Stomach (tissue), 9 donors: ENCODE data around the gene RCN2. TPM values are rescaled to one million over a fixed set of nuclear protein-coding genes. Genes with fewer than 3 reads are reported as not detected.

Source experiments
- DNase-seq, 2 donors: peaks; one replicate each; pipeline versions ENCODE4 v3.0.0 to v3.0.0-alpha.2; 2013 to 2019
- H3K27ac ChIP-seq, 5 donors: fragments of 200-600 bp in 4 of 5; sonication (generic) in 4 of 5; one replicate each; pipeline ENCODE4 v1.5.1; 2013 to 2019; ENCODE audit warnings: mild to moderate bottlenecking in 1 of 5, moderate library complexity in 1 of 5
- H3K27me3 ChIP-seq, 3 donors: fragments of 200-600 bp; sonication (generic); one replicate each; pipeline ENCODE4 v1.5.1; 2017 to 2019; ENCODE audit warnings: mixed run types in 1 of 3
- H3K36me3 ChIP-seq, 4 donors: fragments of 200-600 bp; sonication (generic); 1 replicate in 3 of 4; 2 replicates in 1 of 4; pipeline ENCODE4 v1.5.1; 2016 to 2019
- H3K4me1 ChIP-seq, 4 donors: fragments of 200-600 bp; sonication (generic); one replicate each; pipeline ENCODE4 v1.5.1; 2016 to 2019
- H3K4me3 ChIP-seq, 4 donors: fragments of 200-600 bp; sonication (generic) in 3 of 4; one replicate each; pipeline ENCODE4 v1.5.1; 2016 to 2019; ENCODE audit warnings: mild to moderate bottlenecking in 1 of 4
- H3K9me3 ChIP-seq, 4 donors: fragments of 200-600 bp; sonication (generic); one replicate each; pipeline ENCODE4 v1.5.1; 2016 to 2019
- EP300 ChIP-seq: sonication (generic); formaldehyde crosslinking; IDR thresholded peaks from one replicate; pipeline ENCODE4 v1.6.1; 2017; ENCODE audit warnings: antibody characterized with exemption
- POLR2A ChIP-seq, 4 donors: fragments of 450-650 bp; IDR thresholded peaks; one replicate each; pipeline ENCODE4 v1.6.1; 2016; ENCODE audit warnings: antibody characterized with exemption in 4 of 4, control low read depth in 2 of 4, mild to moderate bottlenecking in 1 of 4, moderate library complexity in 1 of 4
- POLR2AphosphoS5 ChIP-seq, 3 donors: sonication (generic); formaldehyde crosslinking; IDR thresholded peaks; one replicate each; pipeline ENCODE4 v1.6.1; 2016; ENCODE audit warnings: antibody characterized with exemption in 3 of 3
- WGBS, 5 donors: extraction: QIAGEN DNeasy Blood & Tissue Kit in 3 of 5; methylation state at CpG; one replicate each; pipeline versions ENCODE4 v1.1.5 to v1.1.7; 2013 to 2018; 5-methylcytosine and 5-hydroxymethylcytosine counted together
- intact Hi-C: fragments of 100-400 bp; cut with DNase I; formaldehyde crosslinking; loops from one replicate; pipeline ENCODE4 v1.15.1; 2023; ENCODE audit warnings: low total_unique reads
- polyA plus RNA-seq, 3 donors: library from polyadenylated mRNA; stranded (reverse); fragments of 200-250 nt; gene quantifications; one replicate each; pipeline ENCODE4 v1.2.3, GENCODE V29; 2013
- total RNA-seq, 5 donors: library from RNA; depleted of rRNA; stranded (reverse); fragments of >200 nt; gene quantifications; one replicate each; pipeline versions ENCODE4 v1.1.0 to v1.2.3, GENCODE V29; 2014 to 2016
- TF ChIP-seq, protein P1 (sequence below), 7 experiments: fragments of 450-650 bp in 4 of 7; fragments of 200-600 bp in 3 of 7; sonication (generic) in 3 of 7; IDR thresholded peaks; one replicate each; pipeline ENCODE4 v1.5.1; 2016 to 2019; ENCODE audit warnings: antibody characterized with exemption in 7 of 7, control low read depth in 2 of 7, mild to moderate bottlenecking in 1 of 7
- donor health status: healthy with polysubstance abuse.
- donor health status: Bipolar disorder and iron deficiency.
- donor health status: healthy.

The RCN2 gene
- total and polyA plus RNA-seq, 8 donors = 14.0 to 67.2 (median 30.3) TPM

GRCh38 chr15:76942331-76942730, 10.8 kb downstream of the RCN2 start:
- H3K9me3 ChIP-seq = no peaks in the 10 kb centered on the region
- H3K36me3 ChIP-seq = peaks cover 19 to 43% (median 35%) of the 10 kb centered on the region in 4 donors
- intact Hi-C loops = no loop called here
- H3K4me1 ChIP-seq = peaks cover 0 to 7% (median 0%) of the 10 kb centered on the region in 4 donors
- no peak for DNase-seq
- no peak overlapping the region for H3K27ac ChIP-seq
- no peaks in the 10 kb centered on the region for H3K27me3 ChIP-seq
- no peak overlapping the region for H3K4me3 ChIP-seq
- no peak for TF ChIP-seq POLR2A (IDR thresholded peaks at IDR 0.05)
- TF ChIP-seq EP300 = no peak
- no peak for TF ChIP-seq POLR2AphosphoS5 (IDR thresholded peaks at IDR 0.05)
- WGBS, 5 donors = 71 to 95% (median 85%) methylated on average over 2 of the region's 2 CpGs

GRCh38 chr15:76945494-76946093, 14.0 kb downstream of the RCN2 start:
- WGBS, 5 donors = 69 to 86% (median 80%) methylated on average over 2 of the region's 2 CpGs
- Histone ChIP-seq H3K36me3 (peaks cover 15 to 51% (median 49%) of the 10 kb centered on the region in 4 donors), H3K4me1 (peaks cover 0 to 7% (median 0%) of the 10 kb centered on the region in 4 donors), H3K27ac (no peak overlapping the region), H3K9me3 (no peaks in the 10 kb centered on the region), H3K4me3 (no peak overlapping the region), H3K27me3 (no peaks in the 10 kb centered on the region)
- intact Hi-C loops = no loop called here
- TF ChIP-seq, protein P1, sequence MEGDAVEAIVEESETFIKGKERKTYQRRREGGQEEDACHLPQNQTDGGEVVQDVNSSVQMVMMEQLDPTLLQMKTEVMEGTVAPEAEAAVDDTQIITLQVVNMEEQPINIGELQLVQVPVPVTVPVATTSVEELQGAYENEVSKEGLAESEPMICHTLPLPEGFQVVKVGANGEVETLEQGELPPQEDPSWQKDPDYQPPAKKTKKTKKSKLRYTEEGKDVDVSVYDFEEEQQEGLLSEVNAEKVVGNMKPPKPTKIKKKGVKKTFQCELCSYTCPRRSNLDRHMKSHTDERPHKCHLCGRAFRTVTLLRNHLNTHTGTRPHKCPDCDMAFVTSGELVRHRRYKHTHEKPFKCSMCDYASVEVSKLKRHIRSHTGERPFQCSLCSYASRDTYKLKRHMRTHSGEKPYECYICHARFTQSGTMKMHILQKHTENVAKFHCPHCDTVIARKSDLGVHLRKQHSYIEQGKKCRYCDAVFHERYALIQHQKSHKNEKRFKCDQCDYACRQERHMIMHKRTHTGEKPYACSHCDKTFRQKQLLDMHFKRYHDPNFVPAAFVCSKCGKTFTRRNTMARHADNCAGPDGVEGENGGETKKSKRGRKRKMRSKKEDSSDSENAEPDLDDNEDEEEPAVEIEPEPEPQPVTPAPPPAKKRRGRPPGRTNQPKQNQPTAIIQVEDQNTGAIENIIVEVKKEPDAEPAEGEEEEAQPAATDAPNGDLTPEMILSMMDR (IDR thresholded peaks at IDR 0.05) = no peak
- TF ChIP-seq EP300 = no peak
- TF ChIP-seq POLR2A (IDR thresholded peaks at IDR 0.05) = no peak
- no peak for TF ChIP-seq POLR2AphosphoS5 (IDR thresholded peaks at IDR 0.05)
- peak in 1 of 2 donors; percentile 53 for DNase-seq

DNA sequence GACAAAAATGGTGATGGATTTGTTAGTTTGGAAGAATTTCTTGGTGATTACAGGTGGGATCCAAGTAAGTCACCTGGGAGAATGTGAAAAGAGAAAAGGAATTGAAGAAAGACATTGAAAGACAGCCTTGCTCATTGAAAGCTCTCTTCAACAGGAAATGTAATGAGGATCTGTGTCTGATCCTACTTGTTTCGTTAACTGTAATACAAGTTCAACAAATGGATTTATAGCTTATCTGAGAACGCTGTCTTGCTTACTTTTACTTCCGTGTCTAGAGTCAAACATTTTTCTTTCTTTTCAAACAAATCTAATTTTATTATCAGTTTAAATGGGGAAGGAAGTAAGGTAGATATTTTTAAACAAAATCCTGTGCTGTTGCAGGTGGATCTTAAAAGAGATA, 15.9 kb downstream of the RCN2 start:
- peaks cover 0 to 7% (median 0%) of the 10 kb centered on the region in 4 donors for H3K4me1 ChIP-seq
- no peak overlapping the region for H3K27ac ChIP-seq
- 36 to 58% (median 43%) methylated on average over 3 of the region's 3 CpGs for WGBS, 5 donors
- H3K27me3 ChIP-seq = no peaks in the 10 kb centered on the region
- H3K9me3 ChIP-seq = no peaks in the 10 kb centered on the region
- TF ChIP-seq, protein P1 (IDR thresholded peaks at IDR 0.05) = no peak
- TF ChIP-seq POLR2A (IDR thresholded peaks at IDR 0.05) (no peak), POLR2AphosphoS5 (IDR thresholded peaks at IDR 0.05) (no peak), EP300 (no peak)
- H3K4me3 ChIP-seq = no peak overlapping the region
- no peak for DNase-seq
- peaks cover 15 to 59% (median 55%) of the 10 kb centered on the region in 4 donors for H3K36me3 ChIP-seq
- intact Hi-C loops = no loop called here

DNA sequence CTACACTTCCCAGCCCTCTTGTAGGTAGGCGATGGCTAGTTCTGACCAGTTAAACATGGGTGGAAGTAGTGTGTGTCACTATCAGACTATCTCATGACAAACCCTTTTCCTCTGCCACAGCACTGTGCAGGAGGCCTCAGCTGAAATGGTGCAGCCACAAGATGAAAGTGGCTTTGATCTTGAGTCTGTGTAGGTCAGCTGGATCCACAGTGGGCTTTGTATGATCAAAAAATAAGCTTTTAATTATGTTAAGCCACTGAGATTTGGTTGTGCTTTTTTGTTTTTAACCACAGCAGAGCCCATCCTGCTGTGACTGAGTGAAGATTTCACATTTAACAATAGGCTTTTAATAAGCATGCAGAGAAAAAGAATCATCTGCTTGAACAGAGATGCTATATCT, 19.7 kb downstream of the RCN2 start:
- H3K9me3 ChIP-seq = no peaks in the 10 kb centered on the region
- intact Hi-C loops = no loop called here
- no peak overlapping the region for H3K4me3 ChIP-seq
- no peak overlapping the region for H3K27ac ChIP-seq
- H3K4me1 ChIP-seq = no peaks in the 10 kb centered on the region
- no peak for DNase-seq
- TF ChIP-seq POLR2A (IDR thresholded peaks at IDR 0.05) (no peak), EP300 (no peak), POLR2AphosphoS5 (IDR thresholded peaks at IDR 0.05) (no peak)
- TF ChIP-seq, protein P1 (IDR thresholded peaks at IDR 0.05) = no peak
- WGBS, 5 donors = 86 to 100% (median 90%) methylated on average over 1 of the region's 1 CpG
- peaks cover 0 to 39% (median 35%) of the 10 kb centered on the region in 4 donors for H3K36me3 ChIP-seq
- no peaks in the 10 kb centered on the region for H3K27me3 ChIP-seq

DNA sequence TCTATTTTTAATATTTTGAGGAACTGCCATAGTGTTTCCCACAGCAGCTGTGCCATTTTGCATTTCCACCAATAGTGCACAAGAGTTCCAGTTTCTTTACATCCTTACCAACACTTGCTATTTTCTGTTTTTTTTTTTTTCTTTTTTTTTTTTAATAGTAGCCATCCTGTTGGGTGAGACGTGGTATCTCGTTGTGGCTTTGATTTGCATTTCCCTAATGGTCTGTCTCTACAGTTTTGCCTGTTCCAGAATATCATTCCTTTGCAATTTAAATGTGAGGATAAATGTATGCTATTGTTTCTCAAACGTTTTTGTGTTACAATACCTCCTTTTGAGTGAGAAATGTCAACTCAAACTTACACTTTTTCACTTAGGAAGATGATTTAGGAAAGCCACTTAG, 22.4 kb downstream of the RCN2 start:
- TF ChIP-seq POLR2A (IDR thresholded peaks at IDR 0.05) (no peak), EP300 (no peak), POLR2AphosphoS5 (IDR thresholded peaks at IDR 0.05) (no peak)
- WGBS, 5 donors = 46 to 58% (median 53%) methylated on average over 3 of the region's 3 CpGs
- Histone ChIP-seq H3K4me3 (no peak overlapping the region), H3K27ac (no peak overlapping the region), H3K36me3 (peaks cover 0 to 20% (median 15%) of the 10 kb centered on the region in 4 donors), H3K27me3 (no peaks in the 10 kb centered on the region), H3K4me1 (no peaks in the 10 kb centered on the region), H3K9me3 (no peaks in the 10 kb centered on the region)
- DNase-seq = no peak
- intact Hi-C loops = no loop called here
